ENCODE results near the gene STAC2.

DNA sequence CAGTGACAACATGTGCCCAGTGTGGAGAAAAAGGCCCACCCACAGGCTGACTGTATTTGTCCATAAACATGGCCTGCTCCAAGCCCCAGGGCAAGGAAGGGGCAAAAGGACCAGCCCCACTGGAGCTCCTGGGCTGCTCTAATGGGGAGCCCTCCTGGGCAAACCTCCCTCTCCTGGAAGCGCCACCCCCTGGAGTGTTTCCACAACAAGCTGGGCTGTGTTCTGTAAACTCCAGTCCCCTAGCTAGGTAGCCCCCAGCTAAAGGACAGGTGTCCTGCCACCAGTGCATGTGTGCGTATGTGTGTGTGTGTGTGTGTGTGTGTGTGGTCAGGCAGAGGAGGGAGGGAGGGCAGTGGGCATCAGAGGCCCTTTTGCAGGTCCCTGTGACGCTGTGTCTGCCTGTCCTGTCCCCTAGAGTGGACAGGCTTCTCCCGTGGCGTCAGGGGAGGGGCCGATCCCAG, 11.3 kb upstream of the STAC2 start:
- TF ChIP-seq, protein P1, sequence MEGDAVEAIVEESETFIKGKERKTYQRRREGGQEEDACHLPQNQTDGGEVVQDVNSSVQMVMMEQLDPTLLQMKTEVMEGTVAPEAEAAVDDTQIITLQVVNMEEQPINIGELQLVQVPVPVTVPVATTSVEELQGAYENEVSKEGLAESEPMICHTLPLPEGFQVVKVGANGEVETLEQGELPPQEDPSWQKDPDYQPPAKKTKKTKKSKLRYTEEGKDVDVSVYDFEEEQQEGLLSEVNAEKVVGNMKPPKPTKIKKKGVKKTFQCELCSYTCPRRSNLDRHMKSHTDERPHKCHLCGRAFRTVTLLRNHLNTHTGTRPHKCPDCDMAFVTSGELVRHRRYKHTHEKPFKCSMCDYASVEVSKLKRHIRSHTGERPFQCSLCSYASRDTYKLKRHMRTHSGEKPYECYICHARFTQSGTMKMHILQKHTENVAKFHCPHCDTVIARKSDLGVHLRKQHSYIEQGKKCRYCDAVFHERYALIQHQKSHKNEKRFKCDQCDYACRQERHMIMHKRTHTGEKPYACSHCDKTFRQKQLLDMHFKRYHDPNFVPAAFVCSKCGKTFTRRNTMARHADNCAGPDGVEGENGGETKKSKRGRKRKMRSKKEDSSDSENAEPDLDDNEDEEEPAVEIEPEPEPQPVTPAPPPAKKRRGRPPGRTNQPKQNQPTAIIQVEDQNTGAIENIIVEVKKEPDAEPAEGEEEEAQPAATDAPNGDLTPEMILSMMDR (IDR thresholded peaks at IDR 0.05): no peak
- TF ChIP-seq EZH2 (IDR thresholded peaks at IDR 0.05; ENCODE audit: borderline replicate concordance, insufficient read depth, low read depth, low read length, poor library complexity, severe bottlenecking): no peak
